ENCODE results near the gene FYCO1. TPM values are rescaled to one million over a fixed set of nuclear protein-coding genes. Genes with fewer than 3 reads are reported as not detected.

FYCO1 gene
- polyA plus RNA-seq, 3 donors = 0.59 to 5.0 (median 1.3) TPM

DNA sequence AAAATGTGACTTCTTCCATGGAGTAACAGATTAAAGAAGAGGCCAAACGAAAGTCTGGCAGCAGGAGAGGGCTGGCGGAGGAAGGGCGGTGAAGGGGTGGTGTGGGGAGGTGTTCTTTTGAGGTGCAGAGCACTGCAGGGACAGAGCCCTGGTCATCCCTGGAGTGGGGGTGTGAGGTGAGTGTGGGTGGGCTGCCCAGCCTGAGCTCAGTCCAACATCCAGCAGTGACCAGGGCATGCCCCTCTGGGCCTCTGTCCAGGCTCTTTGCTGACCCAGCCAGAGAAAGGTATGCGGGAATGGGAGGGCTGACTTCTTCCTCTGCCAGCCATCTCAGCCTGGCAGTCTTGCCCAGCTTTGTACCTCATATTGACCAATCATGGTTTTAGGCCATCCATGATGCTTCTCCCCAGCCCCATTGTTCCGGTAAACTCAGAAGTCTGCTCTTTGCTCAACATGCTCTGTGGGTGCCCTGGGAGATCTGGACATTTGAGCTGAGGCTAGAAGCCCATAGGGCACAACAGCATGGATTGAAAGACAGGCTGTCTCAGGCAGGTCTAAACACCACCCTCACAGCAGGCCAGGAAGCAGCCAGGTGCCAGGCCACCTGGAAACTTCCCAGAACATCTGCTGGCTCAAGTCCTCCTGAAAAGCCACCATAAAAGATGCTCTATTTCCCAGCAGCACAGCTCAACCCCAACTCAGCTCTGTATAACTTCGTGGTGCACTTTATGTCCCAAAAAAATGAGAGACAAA lies 78.3 kb downstream of the FYCO1 start:
- no peaks in the 10 kb centered on the region for H3K27me3 Mint-ChIP-seq (ENCODE audit: low read depth in 3 of 3)
- intact Hi-C loops (cut with micrococcal nuclease) = no loop called here

DNA sequence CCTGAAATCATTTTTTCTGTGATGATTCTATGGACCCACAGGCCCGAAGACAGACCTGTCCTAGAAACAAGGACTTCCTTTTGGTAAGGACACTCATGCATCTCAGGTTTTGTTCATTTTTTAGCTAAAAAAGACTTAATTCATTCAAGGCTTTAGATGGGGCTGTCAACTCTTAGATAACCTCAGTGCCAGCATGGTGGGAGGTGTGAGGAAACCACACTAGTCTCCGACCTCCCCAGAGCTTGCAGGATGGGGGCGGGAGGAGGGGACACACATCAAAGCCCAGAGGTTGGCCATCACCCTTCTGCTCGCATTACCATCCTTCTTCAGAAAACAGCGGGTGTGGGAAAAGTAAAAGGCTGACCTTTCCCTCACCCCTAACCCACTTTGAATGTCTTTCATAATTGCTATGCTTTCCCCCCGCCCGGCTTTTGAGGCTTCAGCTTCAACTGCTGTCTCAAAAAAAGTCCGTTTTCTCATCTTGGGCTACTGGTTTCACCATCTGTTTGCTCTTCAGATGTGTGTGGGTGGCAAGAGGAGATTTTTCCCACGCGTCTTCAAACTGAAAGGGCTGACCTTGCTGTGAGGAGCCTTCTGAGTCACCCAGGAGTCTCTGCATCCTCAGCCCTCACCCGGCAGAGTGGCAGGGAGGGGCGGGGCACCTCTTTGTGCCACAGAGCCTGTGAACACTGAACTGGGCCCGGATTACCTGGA lies 79.9 kb downstream of the FYCO1 start:
- Mint-ChIP-seq H3K9me3 (no peaks in the 10 kb centered on the region), H3K36me3 (peaks cover 27 to 44% of the 10 kb centered on the region in 2 donors), H3K27ac (peak overlapping the region in 1 of 7 donors; percentile 49), H3K27me3 (ENCODE audit: low read depth in 3 of 3) (no peaks in the 10 kb centered on the region), H3K4me3 (no peak overlapping the region), H3K4me1 (peaks cover 7% of the 10 kb centered on the region)
- TF ChIP-seq, protein P1, sequence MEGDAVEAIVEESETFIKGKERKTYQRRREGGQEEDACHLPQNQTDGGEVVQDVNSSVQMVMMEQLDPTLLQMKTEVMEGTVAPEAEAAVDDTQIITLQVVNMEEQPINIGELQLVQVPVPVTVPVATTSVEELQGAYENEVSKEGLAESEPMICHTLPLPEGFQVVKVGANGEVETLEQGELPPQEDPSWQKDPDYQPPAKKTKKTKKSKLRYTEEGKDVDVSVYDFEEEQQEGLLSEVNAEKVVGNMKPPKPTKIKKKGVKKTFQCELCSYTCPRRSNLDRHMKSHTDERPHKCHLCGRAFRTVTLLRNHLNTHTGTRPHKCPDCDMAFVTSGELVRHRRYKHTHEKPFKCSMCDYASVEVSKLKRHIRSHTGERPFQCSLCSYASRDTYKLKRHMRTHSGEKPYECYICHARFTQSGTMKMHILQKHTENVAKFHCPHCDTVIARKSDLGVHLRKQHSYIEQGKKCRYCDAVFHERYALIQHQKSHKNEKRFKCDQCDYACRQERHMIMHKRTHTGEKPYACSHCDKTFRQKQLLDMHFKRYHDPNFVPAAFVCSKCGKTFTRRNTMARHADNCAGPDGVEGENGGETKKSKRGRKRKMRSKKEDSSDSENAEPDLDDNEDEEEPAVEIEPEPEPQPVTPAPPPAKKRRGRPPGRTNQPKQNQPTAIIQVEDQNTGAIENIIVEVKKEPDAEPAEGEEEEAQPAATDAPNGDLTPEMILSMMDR (IDR thresholded peaks at IDR 0.05) = no peak
- Histone ChIP-seq H4K20me1 (ENCODE audit: insufficient read depth, low read length) (no peaks in the 10 kb centered on the region), H3K27me3 (ENCODE audit: control insufficient read depth in 2 of 2, insufficient read depth in 2 of 2, low read length in 2 of 2) (no peaks in the 10 kb centered on the region), H3K4me3 (replicated peaks in 1 of 3; ENCODE audit: low read depth in 2 of 3, low read length in 3 of 3) (no peak overlapping the region), H2AFZ (ENCODE audit: insufficient read depth, low read depth, low read length, poor library complexity, severe bottlenecking) (no peak overlapping the region), H3K4me2 (replicated peaks; ENCODE audit: extremely low read depth, low read length, poor library complexity, severe bottlenecking) (no peak overlapping the region), H3K9ac (ENCODE audit: insufficient read depth, low read length, poor library complexity, severe bottlenecking) (no peak overlapping the region), H3K79me2 (ENCODE audit: insufficient read depth, low read length) (no peaks in the 10 kb centered on the region), H3K4me1 (ENCODE audit: control insufficient read depth in 1 of 2, insufficient read depth in 2 of 2, low read length in 2 of 2) (no peaks in the 10 kb centered on the region), H3K9me3 (replicated peaks in 1 of 2; ENCODE audit: control insufficient read depth in 1 of 2, insufficient read depth in 1 of 2, low read length in 2 of 2) (no peaks in the 10 kb centered on the region), H3K27ac (ENCODE audit: low read depth in 1 of 2, low read length in 2 of 2) (no peak overlapping the region), H3K36me3 (replicated peaks in 1 of 2; ENCODE audit: control insufficient read depth in 1 of 2, insufficient read depth in 2 of 2, low read length in 2 of 2) (peaks cover 21 to 33% of the 10 kb centered on the region in 2 donors)
- WGBS (ENCODE audit: insufficient coverage) = 89% methylated on average over 7 of the region's 13 CpGs
- DNase-seq = no peak
- intact Hi-C loops (cut with micrococcal nuclease) = no loop called here

More for the DNA sequence above, 78.3 kb downstream of the FYCO1 start:
- no peak overlapping the region for H2AFZ ChIP-seq (ENCODE audit: insufficient read depth, low read depth, low read length, poor library complexity, severe bottlenecking)
- TF ChIP-seq, protein P1 (IDR thresholded peaks at IDR 0.05) = no peak
- no peaks in the 10 kb centered on the region for H3K79me2 ChIP-seq (ENCODE audit: insufficient read depth, low read length)
- Mint-ChIP-seq H3K4me3 (no peak overlapping the region), H3K27ac (peak overlapping the region in 2 of 7 donors; percentile 33 to 55), H3K36me3 (peaks cover 42 to 55% of the 10 kb centered on the region in 2 donors), H3K9me3 (no peaks in the 10 kb centered on the region), H3K4me1 (peaks cover 7% of the 10 kb centered on the region)
- 90% methylated on average over 3 of the region's 6 CpGs for WGBS (ENCODE audit: insufficient coverage)
- H3K9me3 ChIP-seq (replicated peaks in 1 of 2; ENCODE audit: control insufficient read depth in 1 of 2, insufficient read depth in 1 of 2, low read length in 2 of 2) = no peaks in the 10 kb centered on the region
- H3K27me3 ChIP-seq (ENCODE audit: control insufficient read depth in 2 of 2, insufficient read depth in 2 of 2, low read length in 2 of 2) = no peaks in the 10 kb centered on the region
- H3K9ac ChIP-seq (ENCODE audit: insufficient read depth, low read length, poor library complexity, severe bottlenecking) = no peak overlapping the region
- no peaks in the 10 kb centered on the region for H3K4me1 ChIP-seq (ENCODE audit: control insufficient read depth in 1 of 2, insufficient read depth in 2 of 2, low read length in 2 of 2)
- peaks cover 37 to 50% of the 10 kb centered on the region in 2 donors for H3K36me3 ChIP-seq (replicated peaks in 1 of 2; ENCODE audit: control insufficient read depth in 1 of 2, insufficient read depth in 2 of 2, low read length in 2 of 2)
- H3K4me2 ChIP-seq (replicated peaks; ENCODE audit: extremely low read depth, low read length, poor library complexity, severe bottlenecking) = no peak overlapping the region
- no peak overlapping the region for H3K4me3 ChIP-seq (replicated peaks in 1 of 3; ENCODE audit: low read depth in 2 of 3, low read length in 3 of 3)
- no peak for DNase-seq
- no peak overlapping the region for H3K27ac ChIP-seq (ENCODE audit: low read depth in 1 of 2, low read length in 2 of 2)
- no peaks in the 10 kb centered on the region for H4K20me1 ChIP-seq (ENCODE audit: insufficient read depth, low read length)
